Spleen (tissue), 7 donors: ENCODE data around the gene TTLL8.

Experiments
- POLR2A ChIP-seq, 3 donors: fragments of 450-650 bp; IDR thresholded peaks; one replicate each; pipeline ENCODE4 v1.5.1; 2017; ENCODE audit warnings: antibody characterized with exemption in 3 of 3, mild to moderate bottlenecking in 1 of 3
- POLR2AphosphoS5 ChIP-seq, 3 donors: sonication (generic); formaldehyde crosslinking; IDR thresholded peaks; one replicate each; pipeline ENCODE4 v1.5.1; 2017; ENCODE audit warnings: antibody characterized with exemption in 3 of 3
- TF ChIP-seq, protein P1 (sequence below), 11 experiments: fragments of 200-600 bp in 7 of 11; fragments of 450-650 bp in 4 of 11; sonication (generic) in 4 of 11; IDR thresholded peaks in 8 of 11; conservative IDR thresholded peaks in 3 of 11; 1 replicate in 7 of 11; 2 replicates in 4 of 11; pipeline versions ENCODE4 v1.4.0 to v1.8.0; 2016 to 2021; ENCODE audit warnings: antibody characterized with exemption in 11 of 11, inconsistent platforms in 4 of 11, mild to moderate bottlenecking in 1 of 11
- donor health status: DM: no; HTN: no; CAD: no; lungs with moderate emphysema.
- donor health status: DM: no; HTN: no; CAD: no.
- donor health status: DM: no; HTN: no; CAD: no.

- TF ChIP-seq, protein P1, sequence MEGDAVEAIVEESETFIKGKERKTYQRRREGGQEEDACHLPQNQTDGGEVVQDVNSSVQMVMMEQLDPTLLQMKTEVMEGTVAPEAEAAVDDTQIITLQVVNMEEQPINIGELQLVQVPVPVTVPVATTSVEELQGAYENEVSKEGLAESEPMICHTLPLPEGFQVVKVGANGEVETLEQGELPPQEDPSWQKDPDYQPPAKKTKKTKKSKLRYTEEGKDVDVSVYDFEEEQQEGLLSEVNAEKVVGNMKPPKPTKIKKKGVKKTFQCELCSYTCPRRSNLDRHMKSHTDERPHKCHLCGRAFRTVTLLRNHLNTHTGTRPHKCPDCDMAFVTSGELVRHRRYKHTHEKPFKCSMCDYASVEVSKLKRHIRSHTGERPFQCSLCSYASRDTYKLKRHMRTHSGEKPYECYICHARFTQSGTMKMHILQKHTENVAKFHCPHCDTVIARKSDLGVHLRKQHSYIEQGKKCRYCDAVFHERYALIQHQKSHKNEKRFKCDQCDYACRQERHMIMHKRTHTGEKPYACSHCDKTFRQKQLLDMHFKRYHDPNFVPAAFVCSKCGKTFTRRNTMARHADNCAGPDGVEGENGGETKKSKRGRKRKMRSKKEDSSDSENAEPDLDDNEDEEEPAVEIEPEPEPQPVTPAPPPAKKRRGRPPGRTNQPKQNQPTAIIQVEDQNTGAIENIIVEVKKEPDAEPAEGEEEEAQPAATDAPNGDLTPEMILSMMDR (IDR thresholded peaks at IDR 0.05 in 8 of 11, conservative IDR thresholded peaks at IDR 0.05 in 3 of 11), result no peak
- TF ChIP-seq POLR2AphosphoS5 (IDR thresholded peaks at IDR 0.05), result no peak
- TF ChIP-seq POLR2A (IDR thresholded peaks at IDR 0.05), result no peak
Observed at GRCh38 chr22:50067244-50067643, 9.1 kb upstream of the TTLL8 start.
